ENCODE measurements around the gene CRTC1.
A peak's percentile ranks its signal among the peaks of the same experiment; 100 is the strongest.

The CRTC1 gene, protein sequence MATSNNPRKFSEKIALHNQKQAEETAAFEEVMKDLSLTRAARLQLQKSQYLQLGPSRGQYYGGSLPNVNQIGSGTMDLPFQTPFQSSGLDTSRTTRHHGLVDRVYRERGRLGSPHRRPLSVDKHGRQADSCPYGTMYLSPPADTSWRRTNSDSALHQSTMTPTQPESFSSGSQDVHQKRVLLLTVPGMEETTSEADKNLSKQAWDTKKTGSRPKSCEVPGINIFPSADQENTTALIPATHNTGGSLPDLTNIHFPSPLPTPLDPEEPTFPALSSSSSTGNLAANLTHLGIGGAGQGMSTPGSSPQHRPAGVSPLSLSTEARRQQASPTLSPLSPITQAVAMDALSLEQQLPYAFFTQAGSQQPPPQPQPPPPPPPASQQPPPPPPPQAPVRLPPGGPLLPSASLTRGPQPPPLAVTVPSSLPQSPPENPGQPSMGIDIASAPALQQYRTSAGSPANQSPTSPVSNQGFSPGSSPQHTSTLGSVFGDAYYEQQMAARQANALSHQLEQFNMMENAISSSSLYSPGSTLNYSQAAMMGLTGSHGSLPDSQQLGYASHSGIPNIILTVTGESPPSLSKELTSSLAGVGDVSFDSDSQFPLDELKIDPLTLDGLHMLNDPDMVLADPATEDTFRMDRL

DNA sequence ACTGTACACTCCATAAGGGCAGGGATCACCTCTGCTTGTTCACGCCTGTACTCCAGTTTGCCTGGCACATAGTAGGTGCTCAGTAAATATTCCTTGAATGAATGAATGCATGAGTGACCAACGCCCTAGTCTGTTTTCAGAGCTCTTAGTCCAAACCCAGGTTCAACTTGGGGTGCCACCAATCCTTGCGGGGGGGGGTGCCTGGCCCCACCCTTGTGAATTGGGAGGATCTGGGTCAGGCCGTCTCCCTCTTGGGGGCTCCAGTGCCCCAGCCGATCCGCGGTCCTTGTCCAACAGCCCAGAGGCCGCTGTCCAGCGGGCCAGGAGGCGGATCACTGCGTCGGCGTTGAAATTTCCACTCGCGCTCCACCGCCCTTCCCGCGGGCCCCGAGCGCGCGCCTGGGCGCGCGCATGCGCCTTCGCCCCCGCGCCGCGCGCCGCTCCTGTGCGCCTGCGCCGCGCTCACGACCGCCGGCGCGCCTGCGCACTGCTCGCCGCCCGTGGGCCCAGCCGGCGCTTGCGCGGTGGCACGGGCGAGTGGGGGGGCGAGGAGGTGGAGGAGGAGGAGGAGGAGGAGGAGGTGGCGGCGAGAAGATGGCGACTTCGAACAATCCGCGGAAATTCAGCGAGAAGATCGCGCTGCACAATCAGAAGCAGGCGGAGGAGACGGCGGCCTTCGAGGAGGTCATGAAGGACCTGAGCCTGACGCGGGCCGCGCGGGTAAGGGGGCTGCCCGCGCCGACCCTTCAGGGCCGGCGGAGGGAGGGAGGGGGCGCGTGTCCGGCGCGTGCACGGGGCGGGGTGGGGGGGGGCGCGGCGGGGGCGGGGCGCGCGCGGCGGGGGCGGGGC is at the start of gene CRTC1:
TSS of gene CRTC1 (plus strand) at position 572 of the 849 bp plus-strand sequence. CDS start at position 595, 23 bp downstream.
- peak; percentile 91 for DNase-seq

DNA sequence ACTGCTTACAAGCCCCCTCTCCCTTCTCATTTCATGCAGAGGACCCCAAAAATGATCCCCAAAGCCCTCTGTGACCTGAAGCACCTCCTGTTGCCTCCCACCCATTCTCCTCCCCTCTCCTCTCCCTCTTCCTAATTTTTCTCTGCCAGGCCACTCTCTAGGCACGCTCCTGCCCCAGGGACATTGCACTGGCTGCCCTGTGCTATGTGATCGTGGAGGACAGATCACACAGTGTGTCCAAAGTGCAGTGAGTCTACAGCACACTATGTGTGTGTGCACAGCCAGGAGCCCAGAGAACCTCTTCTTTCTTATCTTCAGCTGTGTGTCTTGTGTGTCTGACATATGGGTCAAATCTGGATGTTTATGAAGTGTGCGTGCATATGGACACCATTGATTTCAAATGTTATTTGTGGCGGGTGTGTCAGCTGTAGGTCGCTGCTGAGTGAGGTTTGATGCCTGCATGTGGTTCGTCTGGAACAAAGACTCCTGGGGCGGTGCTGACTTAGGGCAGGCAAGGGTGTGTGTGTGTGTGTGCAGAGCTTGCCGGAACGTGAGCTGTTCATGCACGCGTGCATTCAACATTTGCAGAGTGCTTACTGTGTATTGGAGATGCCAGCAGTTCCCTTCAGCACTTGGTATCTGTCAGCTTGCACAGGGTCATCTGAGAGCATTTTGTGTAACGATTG is 48.7 kb upstream of the CRTC1 start:
- DNase-seq: no peak

DNA sequence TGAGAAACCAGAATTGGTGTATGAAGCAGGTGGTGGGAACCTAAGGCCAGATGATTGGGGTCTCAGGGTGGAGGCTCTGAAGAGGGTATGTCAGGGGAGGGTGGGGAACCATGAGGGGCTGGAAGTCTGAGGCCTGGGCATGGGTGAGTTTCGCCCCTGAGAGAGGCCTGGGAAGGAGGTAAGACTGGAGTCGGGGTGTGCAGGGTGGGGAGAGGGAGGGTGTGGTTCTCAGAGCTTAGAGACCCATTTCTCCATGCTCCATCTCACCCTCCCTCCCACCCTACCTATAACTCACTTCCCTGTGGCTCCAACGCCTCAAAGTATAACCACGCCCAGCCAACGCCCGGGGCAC is 47.7 kb upstream of the CRTC1 start:
- no peak for DNase-seq

DNA sequence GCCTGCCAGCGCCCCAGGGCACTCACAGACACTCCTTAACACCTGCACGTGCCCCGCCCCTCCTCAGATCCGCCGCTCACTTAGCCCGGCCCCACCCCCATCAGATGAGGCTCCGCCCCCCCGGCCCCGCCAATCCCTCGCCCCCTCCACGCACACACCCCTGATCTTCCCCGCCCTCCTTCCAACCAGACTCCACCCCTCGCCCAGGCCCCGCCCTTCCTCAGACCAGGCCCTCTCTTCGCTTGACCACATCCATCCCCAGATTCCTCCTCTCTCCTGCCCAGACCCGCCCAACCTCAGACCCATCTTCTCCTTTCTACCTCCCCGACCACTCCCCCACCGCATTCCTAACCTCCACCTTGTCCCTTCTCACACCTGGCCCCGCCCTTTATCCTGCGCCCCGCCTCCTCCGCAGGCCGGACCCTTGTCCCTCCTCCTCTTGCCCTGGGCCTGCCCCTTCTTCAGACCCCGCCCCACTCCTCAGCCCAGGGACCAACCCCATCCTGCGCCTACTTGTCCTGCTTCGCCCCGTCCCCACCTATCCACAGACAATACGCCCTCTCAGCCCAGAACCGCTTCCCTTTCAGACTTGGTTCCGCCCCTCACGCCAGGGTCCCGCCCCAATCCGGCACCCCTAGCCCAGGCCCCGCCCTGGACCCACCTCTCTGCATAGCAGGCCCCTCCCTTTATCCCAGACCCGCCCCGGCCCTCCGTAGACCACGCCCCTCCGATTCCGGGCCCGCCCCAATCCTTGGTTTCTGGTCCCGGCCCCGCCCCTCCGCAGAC is 47.1 kb upstream of the CRTC1 start:
- DNase-seq: peak; percentile 98

DNA sequence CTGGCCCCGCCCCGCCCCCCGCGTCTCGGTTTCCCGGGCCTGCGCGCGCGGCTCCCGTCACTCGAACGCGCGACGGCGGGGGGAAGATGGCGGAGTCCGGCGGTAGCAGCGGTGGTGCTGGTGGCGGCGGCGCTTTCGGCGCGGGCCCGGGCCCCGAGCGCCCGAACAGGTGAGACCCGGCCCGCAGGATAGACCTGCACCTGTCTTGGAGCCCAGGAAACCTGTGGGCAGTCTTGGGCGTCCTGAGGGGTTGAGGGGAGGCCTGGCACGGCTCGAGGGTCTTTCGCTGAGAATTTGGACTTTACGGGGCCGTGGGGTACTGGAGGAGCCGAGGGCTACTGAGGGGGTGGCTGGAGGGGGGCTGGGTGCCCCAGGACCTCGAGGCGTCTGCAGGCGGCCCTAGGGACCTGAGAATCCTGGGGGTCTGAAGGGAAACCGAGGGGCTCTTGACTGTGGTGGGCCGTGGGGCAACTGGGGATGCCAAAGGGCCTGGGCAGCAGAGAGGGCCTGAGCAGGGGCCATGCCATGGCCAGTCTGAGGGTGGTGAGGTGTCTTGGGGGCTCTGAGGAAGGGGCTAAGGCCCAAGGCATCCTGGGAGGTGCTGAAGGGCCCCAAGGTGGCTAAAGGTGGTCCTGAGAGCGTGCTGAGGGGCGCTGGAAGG is 46.4 kb upstream of the CRTC1 start, which contains the start of gene KLHL26:
TSS of gene KLHL26 (plus strand) at position 60 of the 661 bp plus-strand sequence. CDS start at position 87, 27 bp downstream.
- no peak for DNase-seq

DNA sequence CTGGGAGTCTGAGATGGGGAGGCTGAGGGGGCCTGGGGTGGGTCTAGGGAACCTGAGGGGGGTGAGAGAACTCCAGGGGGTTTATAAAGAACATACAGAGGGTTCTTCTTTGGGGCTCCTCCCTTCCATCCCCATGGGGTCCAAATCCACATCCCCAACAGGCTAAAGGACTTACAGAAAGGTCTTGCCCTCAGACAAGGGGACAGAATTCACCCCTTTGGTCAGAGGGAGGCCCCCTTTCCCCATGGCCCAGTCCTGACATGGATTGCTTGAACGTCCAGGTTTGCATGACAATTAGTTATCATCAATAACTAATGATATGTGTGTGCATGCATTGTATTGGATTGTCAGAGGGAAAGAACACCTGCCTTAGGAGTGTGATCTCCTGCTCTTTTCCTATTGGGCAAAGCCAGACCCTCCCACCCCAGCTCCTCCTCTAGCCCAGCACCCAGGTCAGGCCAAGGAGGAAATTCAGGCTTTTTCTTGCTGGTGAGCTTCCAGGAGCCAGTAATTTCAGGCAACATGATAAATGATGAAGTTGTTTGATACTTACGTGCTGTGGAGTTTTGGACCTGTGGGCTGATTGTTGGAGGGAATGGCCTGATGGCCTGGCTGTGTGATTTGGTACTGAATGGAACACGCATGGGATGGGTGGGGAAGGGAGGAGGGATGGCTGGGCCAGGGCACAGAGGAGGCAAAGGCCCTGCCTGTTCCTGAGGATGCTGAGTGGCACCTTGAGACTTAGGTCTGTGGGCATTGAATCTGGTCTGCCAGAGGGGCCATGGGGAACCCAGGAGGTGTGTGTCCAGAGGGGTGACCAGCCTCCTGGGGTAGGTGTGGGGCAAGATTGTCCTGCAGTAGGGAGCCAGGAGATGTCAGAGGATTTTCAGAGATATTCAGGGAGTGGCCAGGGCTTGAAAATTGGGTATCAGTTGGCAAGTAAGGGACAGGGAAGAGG is 45.5 kb upstream of the CRTC1 start:
- DNase-seq: no peak

DNA sequence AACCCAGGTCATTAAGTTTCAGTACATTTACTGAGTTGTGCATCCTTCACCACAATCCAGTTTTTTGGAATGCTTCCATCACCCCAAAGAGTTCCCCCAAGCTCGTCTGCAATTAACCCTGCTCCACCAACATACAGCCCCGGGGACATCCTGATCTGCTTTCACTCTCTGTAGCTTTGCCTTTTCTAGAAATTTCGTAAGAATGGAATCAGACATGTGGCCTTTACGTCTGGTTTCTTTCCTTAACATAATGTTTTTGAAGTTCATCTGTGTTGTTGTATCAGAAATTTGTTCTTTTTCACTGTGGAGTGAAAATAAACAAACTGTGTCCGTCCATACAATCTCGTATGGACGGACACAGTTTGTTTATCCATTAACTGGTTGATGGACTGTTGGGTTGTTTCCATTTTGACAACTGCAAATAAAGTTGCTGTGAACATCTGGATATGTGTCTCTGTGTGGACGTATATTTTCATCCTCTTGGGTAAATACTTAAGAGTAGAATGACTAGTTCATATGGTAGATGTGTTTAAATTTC is 43.7 kb upstream of the CRTC1 start:
- DNase-seq: no peak

DNA sequence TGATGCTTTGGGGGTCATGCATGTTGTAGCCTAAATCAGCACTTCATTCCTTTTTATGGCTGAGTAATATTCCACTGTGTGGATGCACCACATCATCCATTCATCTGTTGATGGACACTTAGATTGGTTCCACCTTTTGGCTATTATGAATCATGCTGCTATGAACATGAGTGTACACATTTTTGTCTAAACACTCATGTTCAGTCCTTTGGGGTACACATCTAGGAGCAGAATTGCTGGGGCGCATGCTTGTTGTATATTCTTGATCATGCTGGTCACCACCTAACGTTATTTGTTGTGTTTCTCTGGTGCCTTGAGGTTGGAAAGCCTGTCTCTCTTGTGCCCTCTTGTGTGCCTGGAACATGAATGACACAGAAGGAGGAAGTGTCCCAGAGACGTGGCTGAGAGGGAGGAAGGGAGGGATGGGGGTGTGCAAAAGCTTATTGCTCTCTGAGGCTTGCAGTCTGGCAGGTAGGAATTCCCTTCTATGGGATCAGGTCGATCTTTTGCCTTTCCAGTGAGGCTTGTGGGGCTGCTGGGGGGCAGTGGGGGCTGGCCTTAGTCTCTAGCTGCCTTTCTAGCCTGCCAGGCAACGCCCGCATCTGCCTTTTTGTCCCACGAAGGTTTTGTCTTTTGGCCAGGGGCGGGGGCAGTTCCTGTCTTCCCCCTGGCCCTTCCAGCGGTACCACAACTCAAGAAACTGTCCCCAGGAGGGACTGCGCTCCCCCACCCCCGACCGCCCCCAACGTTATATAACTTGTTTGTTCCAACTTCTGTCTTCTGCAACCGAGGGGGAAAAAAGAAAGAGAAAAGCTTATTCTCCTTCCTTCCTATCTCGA is 39.1 kb upstream of the CRTC1 start:
- no peak for DNase-seq

DNA sequence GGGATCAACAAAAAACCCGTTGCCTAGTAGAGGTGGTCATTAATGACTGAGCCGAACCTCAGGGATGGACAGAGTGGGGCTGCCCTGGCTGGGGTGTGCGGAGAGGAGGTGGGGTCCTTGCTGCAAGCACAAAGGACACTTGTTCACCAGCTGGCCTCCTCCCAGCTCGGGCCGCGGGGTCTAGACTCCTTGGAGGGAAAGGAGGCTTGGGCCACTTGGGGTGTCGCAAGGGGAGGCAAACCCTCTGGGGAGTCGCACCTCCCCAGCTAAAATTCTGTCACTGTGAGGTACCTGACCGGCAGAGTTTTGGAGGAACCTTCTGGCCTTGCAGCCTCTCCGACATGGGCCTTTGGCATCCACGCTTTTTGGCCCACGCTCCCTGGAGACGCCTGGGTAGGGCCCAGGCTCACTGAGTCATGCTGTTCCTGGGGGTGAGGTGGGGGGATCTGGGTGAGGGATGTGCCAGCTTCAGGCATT is 38.4 kb upstream of the CRTC1 start:
- DNase-seq: no peak

DNA sequence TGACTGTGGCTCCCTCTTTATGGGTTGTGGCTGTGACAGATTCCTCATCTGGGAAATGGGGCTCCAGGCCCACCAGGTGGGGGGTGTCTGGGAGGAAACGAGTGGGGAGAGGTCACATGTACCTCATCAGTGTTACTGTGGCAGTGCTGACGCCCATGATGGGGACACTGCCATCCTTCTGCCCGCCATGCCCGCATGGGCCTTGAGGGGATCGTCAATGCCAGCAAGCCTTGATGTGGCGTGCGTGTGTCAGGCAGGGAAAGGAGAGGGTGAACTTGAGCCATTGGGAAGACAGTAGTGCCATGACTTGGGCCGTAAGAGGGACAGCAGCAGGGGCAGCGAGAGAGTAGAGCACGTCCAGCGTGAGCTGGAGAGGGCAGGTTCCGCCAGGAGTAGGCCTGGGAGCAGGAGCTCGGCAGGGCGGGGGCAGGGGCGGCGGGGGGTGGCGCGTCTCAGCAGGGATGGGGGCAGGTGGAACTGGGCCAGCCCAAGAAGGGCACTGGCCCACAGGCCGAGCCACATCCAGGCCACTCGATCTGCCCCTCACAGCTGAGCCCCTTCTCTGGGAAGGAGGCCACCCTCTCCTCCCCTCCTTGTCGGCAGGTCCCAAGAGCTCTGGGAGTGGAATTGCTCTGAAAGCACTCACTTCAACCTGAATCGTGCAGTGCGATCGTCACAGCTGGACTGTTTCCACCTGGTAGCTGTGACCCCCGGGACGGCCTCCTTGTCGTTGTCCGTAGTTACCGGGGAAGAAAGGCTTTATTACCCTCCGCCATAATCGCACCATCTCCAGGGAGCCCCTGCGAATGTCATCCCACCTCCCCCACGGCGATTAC is 36.7 kb upstream of the CRTC1 start:
- no peak for DNase-seq

DNA sequence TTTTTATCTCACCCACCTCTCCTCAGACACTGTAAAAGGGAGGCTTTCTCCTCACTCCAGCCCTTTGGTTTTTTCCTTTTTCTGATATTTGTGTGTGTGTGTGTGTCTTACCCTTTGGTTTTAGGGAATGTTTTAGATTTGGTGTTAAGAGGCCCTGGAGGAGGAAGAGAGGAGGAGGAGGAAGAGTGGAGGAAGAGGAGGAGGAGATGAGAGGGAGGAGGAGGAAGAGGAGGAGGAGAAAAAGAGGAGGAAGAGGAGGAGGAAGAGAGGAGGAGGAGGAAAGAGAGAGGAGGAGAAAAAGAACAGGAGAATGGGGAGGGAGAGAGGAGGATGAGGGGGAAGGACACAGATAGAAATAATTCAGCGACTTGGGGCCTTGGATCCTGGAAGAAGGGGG is 36.1 kb upstream of the CRTC1 start:
- DNase-seq: no peak

DNA sequence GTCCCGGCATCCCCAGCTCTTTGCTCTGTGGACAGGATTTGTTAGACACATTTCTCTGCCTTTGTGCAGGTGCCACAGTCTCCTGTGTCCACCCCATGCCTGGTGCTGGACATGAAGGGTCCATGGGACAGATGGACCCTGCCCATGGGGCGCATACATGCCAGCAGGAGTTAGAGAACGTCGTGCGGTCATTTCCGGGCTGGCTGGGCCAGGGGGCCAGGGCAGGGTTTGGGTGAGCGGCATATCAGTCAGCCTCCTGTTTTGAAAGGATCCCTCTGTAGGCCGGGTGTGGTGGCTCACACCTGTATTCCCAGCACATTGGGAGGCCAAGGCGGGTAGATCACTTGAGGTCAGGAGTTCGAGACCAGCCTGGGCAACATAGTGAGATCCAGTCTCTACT is 35.7 kb upstream of the CRTC1 start:
- DNase-seq: no peak

DNA sequence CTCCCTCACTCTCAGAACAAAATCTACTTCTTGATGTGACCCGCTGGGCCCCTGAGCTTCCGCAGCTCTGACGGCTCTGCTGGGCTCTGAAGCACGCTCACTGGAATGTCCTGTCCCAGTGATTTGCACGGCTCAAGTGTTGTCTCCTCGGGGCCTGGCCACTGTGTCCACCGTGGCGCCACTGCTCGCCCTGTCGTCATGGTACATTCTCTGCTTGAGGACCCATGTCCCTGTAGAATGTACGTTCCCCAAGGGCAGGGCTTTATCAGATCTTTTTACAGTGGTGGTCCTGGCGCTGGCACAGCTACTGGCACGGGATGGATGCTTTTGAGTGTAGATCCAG is 34.5 kb upstream of the CRTC1 start:
- no peak for DNase-seq

DNA sequence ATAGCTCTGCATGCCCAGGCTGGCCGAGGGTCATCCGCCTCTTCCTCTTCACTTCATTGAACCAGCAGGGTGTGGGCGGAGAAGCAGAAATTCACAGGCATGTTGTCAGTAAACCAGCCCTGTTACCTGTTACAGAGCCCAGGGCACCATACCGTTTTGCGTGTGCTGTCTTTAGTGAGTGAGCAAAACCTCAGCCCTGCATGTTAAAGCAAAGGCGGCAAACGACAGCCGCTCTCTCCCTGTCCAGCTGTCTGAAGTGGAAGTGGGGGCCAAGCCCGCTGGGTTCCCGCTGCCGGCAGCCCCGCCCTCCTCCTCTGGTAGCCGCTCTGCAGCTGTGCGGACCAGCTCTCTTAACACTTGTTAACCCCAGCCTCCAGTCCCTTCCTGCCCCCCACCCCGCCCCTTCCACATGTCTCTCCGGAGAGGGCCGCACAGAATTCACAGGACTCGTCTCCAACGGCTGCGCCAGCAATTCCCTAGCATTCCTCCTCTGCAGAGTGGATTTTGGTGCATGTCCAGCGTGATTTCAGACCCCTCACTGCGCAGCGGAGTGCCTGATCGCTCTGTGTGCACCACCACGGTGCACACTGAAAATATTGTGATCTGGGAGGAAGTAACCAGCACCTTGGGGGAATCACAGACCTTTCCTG is 34.0 kb upstream of the CRTC1 start:
- DNase-seq: no peak

DNA sequence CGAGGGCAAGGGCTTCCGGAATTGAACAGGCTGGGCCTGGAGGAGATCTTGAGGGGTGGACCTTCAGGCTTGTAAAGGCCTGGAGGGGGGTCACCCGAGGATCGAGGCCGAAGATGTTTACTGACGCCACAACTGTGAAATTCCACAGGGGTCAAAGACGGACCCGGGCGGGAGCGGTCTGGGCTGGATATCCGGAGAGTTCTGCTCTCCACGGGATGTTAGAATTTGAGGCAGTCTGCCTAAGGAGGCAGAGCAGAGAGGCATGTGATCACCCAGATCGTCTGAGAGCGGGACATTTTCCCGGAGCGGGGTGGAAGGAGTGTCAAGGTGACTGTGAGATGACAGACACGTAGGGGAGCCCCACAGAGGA is 33.5 kb upstream of the CRTC1 start:
- DNase-seq: no peak

DNA sequence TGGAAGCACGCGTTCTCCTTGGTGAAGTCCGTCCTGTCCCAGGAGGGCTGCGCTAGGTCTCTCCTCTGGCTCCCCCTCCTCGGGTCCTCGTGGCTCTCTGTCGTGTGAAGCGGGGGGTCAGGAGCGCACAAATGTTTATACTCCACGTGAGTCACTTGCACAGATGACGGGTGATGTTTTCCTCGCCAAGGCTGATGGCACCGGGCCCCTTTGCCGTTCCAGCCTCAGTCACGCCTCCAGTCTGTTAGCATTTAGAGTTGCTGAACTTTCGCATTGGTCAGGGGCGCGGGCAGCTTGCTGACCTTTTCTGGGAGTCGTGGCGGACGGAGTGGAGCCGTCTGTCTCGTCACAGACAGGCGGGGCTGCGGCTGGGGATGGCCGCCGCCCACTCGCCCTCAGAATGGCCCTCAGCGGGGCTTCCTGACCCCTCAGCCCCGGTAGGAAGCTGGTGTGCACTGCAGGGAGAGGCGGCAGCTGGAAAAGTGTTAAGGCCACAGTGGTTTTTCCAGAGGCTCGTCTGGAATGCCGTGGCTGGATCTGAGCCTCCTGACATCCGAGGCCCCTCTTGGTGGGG is 32.9 kb upstream of the CRTC1 start:
- no peak for DNase-seq

DNA sequence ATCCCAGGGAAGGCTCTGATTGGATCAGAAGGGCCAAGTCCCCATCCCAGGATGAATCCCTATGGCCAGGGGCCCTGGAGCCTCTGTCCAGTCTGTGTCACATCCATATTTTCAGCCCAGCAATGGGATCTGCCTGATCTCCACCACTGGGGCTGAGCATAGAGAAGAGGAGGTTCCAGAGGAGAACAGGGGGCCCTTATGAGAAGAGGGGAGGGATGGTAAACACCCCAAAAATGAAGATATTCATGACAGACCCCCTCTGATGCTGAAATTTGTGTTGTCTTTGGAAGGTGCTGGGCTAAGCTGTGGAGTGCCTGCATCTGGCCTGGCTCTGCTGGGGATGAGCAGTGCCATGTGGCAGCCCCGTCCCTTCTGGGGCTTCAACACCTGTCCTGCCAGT is 32.2 kb upstream of the CRTC1 start:
- no peak for DNase-seq

Measured in activated naive CD4-positive, alpha-beta T cell treated with Interleukin-2 at 50 U/mL for 16 hours (primary cell).